HG02981 (cell line): ENCODE data around the gene HLA-DOA.

Experiments
- ATAC-seq: cut with Tn5 transposase; IDR thresholded peaks from one replicate; pipeline ENCODE4 v1.9.1; 2021; ENCODE audit warnings: mild to moderate bottlenecking, moderate library complexity; ENCODE audit not compliant: unreplicated experiment

The HLA-DOA gene

GRCh38 chr6:32980488-32981038 lies 28.8 kb downstream of the HLA-DOA start:
- no peak for ATAC-seq

GRCh38 chr6:32979720-32980487 lies 29.5 kb downstream of the HLA-DOA start:
- ATAC-seq, result no peak

GRCh38 chr6:32977953-32978324 lies 31.5 kb downstream of the HLA-DOA start:
- ATAC-seq, result no peak

- ATAC-seq, result no peak
Measured at GRCh38 chr6:32977272-32977952, 32.0 kb downstream of the HLA-DOA start.

GRCh38 chr6:32976334-32977069 lies 32.9 kb downstream of the HLA-DOA start:
- no peak for ATAC-seq

- no peak for ATAC-seq
Measured at GRCh38 chr6:32975886-32976285, 33.5 kb downstream of the HLA-DOA start.

GRCh38 chr6:32974541-32975308 lies 34.7 kb downstream of the HLA-DOA start:
- no peak for ATAC-seq

- no peak for ATAC-seq
Measured at GRCh38 chr6:32974016-32974333, 35.4 kb downstream of the HLA-DOA start.

- ATAC-seq, result no peak
Measured at GRCh38 chr6:32973144-32974015, 36.0 kb downstream of the HLA-DOA start.

- ATAC-seq, result no peak
Measured at GRCh38 chr6:32972353-32973143, 36.8 kb downstream of the HLA-DOA start.

GRCh38 chr6:32971581-32972352 lies 37.6 kb downstream of the HLA-DOA start:
- ATAC-seq, result peak; percentile 40

GRCh38 chr6:32971242-32971580 lies 38.2 kb downstream of the HLA-DOA start:
- no peak for ATAC-seq

- no peak for ATAC-seq
Measured at GRCh38 chr6:32970413-32971241, 38.8 kb downstream of the HLA-DOA start.

- ATAC-seq, result no peak
Measured at GRCh38 chr6:32969685-32970412, 39.5 kb downstream of the HLA-DOA start.

GRCh38 chr6:32968867-32969684 lies 40.3 kb downstream of the HLA-DOA start:
- ATAC-seq, result no peak
